ENCODE results near the gene ACAN.

The ACAN gene

GRCh38 chr15:88839961-88840360 is 36.7 kb downstream of the ACAN start:
- H3K4me3 ChIP-seq (ENCODE audit: low read depth, low read length): no peak overlapping the region
- CTCF ChIA-PET: interaction anchor here (1.1 to 13.7 kb wide), 2 partner anchors 39 to 183 kb away, joined by 3 to 385 read pairs; no protein-coding TSS in a partner anchor
- DNase-seq (ENCODE audit: low read depth, low spot score): no peak
- POLR2A ChIA-PET: no interaction called here
- no peak for TF ChIP-seq CTCF (IDR thresholded peaks at IDR 0.05; ENCODE audit: insufficient read depth, low read length, missing control alignments)

- no peak for DNase-seq (ENCODE audit: low read depth, low spot score)
- CTCF ChIA-PET: interaction anchor here (1.8 kb wide), 1 partner anchor 184 kb away, joined by 6 read pairs; no protein-coding TSS in a partner anchor
- no peak overlapping the region for H3K4me3 ChIP-seq (ENCODE audit: low read depth, low read length)
- POLR2A ChIA-PET: no interaction called here
- no peak for TF ChIP-seq CTCF (IDR thresholded peaks at IDR 0.05; ENCODE audit: insufficient read depth, low read length, missing control alignments)
Observed at GRCh38 chr15:88841236-88841635, 38.0 kb downstream of the ACAN start.

- no peak for DNase-seq (ENCODE audit: low read depth, low spot score)
- no peak for TF ChIP-seq CTCF (IDR thresholded peaks at IDR 0.05; ENCODE audit: insufficient read depth, low read length, missing control alignments)
- H3K4me3 ChIP-seq (ENCODE audit: low read depth, low read length): no peak overlapping the region
- CTCF ChIA-PET: interaction anchor here (1.8 kb wide), 1 partner anchor 185 kb away, joined by 6 read pairs; no protein-coding TSS in a partner anchor
- POLR2A ChIA-PET: no interaction called here
Observed at GRCh38 chr15:88842156-88842555, 38.9 kb downstream of the ACAN start.

- ChIA-PET POLR2A (no interaction called here), CTCF (interaction anchor here (2.4 kb wide), 1 partner anchor 8 kb away, joined by 12 read pairs; no protein-coding TSS in a partner anchor)
- no peak overlapping the region for H3K4me3 ChIP-seq (ENCODE audit: low read depth, low read length)
- DNase-seq (ENCODE audit: low read depth, low spot score): no peak
- no peak for TF ChIP-seq CTCF (IDR thresholded peaks at IDR 0.05; ENCODE audit: insufficient read depth, low read length, missing control alignments)
Observed at GRCh38 chr15:88843334-88843733, 40.1 kb downstream of the ACAN start.

- ChIA-PET POLR2A (no interaction called here), CTCF (interaction anchor here (1.0 to 2.4 kb wide), 2 partner anchors 10 to 33 kb away, joined by 3 to 12 read pairs; no protein-coding TSS in a partner anchor)
- no peak for DNase-seq (ENCODE audit: low read depth, low spot score)
- no peak overlapping the region for H3K4me3 ChIP-seq (ENCODE audit: low read depth, low read length)
- TF ChIP-seq CTCF (IDR thresholded peaks at IDR 0.05; ENCODE audit: insufficient read depth, low read length, missing control alignments): no peak
Observed at GRCh38 chr15:88844749-88845386, 41.6 kb downstream of the ACAN start.

- no peak overlapping the region for H3K4me3 ChIP-seq (ENCODE audit: low read depth, low read length)
- ChIA-PET POLR2A (no interaction called here), CTCF (interaction anchor here (1.0 to 2.4 kb wide), 2 partner anchors 11 to 32 kb away, joined by 3 to 12 read pairs; no protein-coding TSS in a partner anchor)
- no peak for TF ChIP-seq CTCF (IDR thresholded peaks at IDR 0.05; ENCODE audit: insufficient read depth, low read length, missing control alignments)
- DNase-seq (ENCODE audit: low read depth, low spot score): no peak
Observed at GRCh38 chr15:88845616-88846015, 42.4 kb downstream of the ACAN start.
